Panc1 (cell line): Measurements from ENCODE around the gene MACROD1.

Experiments
- CTCF ChIP-seq: fragments of 450-650 bp; IDR thresholded peaks from 2 replicates; pipeline ENCODE4 v1.5.1; 2017; ENCODE audit warnings: mild to moderate bottlenecking
- TCF7L2 ChIP-seq: IDR thresholded peaks from 2 replicates; pipeline ENCODE4 v1.6.1; 2011; ENCODE audit warnings: mild to moderate bottlenecking, low read depth, low read length, inconsistent platforms

GRCh38 chr11:64163951-64164350 is 2.0 kb downstream of the MACROD1 start:
- TF ChIP-seq CTCF (no peak), TCF7L2 (no peak)
